ENCODE data around the gene TLCD1.
A peak's percentile ranks its signal among the peaks of the same experiment; 100 is the strongest.

Gene TLCD1

DNA sequence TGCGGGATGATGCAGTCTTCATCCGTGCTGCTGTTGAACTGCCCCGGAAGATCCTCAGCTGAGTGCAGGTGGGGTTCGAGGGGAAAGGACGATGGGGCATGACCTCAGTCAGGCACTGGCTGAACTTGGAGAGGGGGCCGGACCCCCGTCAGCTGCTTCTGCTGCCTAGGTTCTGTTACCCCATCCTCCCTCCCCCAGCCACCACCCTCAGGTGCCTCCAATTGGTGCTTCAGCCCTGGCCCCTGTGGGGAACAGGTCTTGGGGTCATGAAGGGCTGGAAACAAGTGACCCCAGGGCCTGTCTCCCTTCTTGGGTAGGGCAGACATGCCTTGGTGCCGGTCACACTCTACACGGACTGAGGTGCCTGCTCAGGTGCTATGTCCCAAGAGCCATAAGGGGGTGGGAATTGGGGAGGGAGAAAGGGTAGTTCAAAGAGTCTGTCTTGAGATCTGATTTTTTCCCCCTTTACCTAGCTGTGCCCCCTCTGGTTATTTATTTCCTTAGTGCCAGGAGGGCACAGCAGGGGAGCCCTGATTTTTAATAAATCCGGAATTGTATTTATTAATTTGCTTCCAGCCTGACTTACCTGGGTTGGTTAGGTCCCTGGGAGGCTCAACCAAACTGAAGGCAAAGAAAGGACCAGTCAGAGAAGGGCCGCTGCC, 23.6 kb upstream of the TLCD1 start:
- Histone ChIP-seq H3K36me3 (ENCODE audit: control insufficient read depth, insufficient read depth, low read length) (no peaks in the 10 kb centered on the region), H3K9ac (no peak overlapping the region), H3K4me3 (ENCODE audit: low read depth, low read length) (no peak overlapping the region), H3K27ac (peak overlapping the region; percentile 0), H2AFZ (no peak overlapping the region), H3K79me2 (peaks cover 3% of the 10 kb centered on the region), H3K9me3 (ENCODE audit: control insufficient read depth, low read length) (no peaks in the 10 kb centered on the region), H3K4me1 (peaks cover 23% of the 10 kb centered on the region), H3K4me2 (ENCODE audit: low read length) (no peak overlapping the region), H3K27me3 (ENCODE audit: control insufficient read depth, insufficient read depth, low read length) (no peaks in the 10 kb centered on the region)
- TF ChIP-seq, protein P1, sequence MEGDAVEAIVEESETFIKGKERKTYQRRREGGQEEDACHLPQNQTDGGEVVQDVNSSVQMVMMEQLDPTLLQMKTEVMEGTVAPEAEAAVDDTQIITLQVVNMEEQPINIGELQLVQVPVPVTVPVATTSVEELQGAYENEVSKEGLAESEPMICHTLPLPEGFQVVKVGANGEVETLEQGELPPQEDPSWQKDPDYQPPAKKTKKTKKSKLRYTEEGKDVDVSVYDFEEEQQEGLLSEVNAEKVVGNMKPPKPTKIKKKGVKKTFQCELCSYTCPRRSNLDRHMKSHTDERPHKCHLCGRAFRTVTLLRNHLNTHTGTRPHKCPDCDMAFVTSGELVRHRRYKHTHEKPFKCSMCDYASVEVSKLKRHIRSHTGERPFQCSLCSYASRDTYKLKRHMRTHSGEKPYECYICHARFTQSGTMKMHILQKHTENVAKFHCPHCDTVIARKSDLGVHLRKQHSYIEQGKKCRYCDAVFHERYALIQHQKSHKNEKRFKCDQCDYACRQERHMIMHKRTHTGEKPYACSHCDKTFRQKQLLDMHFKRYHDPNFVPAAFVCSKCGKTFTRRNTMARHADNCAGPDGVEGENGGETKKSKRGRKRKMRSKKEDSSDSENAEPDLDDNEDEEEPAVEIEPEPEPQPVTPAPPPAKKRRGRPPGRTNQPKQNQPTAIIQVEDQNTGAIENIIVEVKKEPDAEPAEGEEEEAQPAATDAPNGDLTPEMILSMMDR (IDR thresholded peaks at IDR 0.05), result no peak

DNA sequence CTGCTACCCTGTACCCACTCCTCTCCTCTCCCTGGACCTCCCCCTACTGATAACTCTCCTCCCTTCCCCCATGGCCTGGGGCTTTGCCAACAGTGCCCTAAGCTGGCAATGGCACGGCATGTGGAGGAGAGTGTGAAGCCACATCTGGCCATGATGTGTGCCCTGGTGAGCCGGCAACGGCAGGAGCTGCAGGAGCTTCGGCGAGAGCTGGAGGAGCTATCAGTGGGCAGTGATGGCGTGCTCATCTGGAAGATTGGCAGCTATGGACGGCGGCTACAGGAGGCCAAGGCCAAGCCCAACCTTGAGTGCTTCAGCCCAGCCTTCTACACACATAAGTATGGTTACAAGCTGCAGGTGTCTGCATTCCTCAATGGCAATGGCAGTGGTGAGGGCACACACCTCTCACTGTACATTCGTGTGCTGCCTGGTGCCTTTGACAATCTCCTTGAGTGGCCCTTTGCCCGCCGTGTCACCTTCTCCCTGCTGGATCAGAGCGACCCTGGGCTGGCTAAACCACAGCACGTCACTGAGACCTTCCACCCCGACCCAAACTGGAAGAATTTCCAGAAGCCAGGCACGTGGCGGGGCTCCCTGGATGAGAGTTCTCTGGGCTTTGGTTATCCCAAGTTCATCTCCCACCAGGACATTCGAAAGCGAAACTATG, 23.0 kb upstream of the TLCD1 start:
- TF ChIP-seq, protein P1 (IDR thresholded peaks at IDR 0.05), result no peak
- H3K4me1 ChIP-seq, result peaks cover 23% of the 10 kb centered on the region
- no peaks in the 10 kb centered on the region for H3K9me3 ChIP-seq (ENCODE audit: control insufficient read depth, low read length)
- H3K9ac ChIP-seq, result no peak overlapping the region
- peaks cover 3% of the 10 kb centered on the region for H3K79me2 ChIP-seq
- no peak overlapping the region for H2AFZ ChIP-seq
- no peaks in the 10 kb centered on the region for H3K27me3 ChIP-seq (ENCODE audit: control insufficient read depth, insufficient read depth, low read length)
- no peaks in the 10 kb centered on the region for H3K36me3 ChIP-seq (ENCODE audit: control insufficient read depth, insufficient read depth, low read length)
- H3K27ac ChIP-seq, result no peak overlapping the region
- no peak overlapping the region for H3K4me3 ChIP-seq (ENCODE audit: low read depth, low read length)
- H3K4me2 ChIP-seq (ENCODE audit: low read length), result no peak overlapping the region

DNA sequence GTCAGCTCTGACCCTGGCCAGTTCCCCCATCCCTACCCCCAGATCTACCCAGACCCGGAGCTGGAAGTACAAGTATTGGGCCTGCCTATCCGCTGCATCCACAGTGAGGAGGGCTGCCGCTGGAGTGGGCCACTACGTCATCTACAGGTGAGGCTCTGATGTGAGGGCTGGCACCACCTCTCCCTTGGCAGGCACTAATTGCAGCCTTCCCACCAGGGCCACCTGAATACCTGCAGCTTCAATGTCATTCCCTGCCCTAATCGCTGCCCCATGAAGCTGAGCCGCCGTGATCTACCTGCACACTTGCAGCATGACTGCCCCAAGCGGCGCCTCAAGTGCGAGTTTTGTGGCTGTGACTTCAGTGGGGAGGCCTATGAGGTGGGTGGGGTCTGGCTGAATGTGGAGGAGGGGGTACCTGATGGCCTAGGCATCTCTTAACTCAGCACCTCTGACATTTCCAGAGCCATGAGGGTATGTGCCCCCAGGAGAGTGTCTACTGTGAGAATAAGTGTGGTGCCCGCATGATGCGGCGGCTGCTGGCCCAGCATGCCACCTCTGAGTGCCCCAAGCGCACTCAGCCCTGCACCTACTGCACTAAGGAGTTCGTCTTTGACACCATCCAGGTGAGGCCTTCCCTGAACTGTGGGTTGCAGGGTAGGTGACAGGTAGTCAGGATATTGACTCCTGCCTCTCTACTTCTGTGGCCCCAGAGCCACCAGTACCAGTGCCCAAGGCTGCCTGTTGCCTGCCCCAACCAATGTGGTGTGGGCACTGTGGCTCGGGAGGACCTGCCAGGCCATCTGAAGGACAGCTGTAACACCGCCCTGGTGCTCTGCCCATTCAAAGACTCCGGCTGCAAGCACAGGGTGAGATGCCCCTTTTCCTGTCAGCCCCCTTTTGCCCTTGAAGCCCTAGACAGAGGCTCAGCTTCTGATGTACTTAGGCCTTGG, 22.0 kb upstream of the TLCD1 start:
- H3K27me3 ChIP-seq (ENCODE audit: control insufficient read depth, insufficient read depth, low read length), result no peaks in the 10 kb centered on the region
- no peaks in the 10 kb centered on the region for H3K36me3 ChIP-seq (ENCODE audit: control insufficient read depth, insufficient read depth, low read length)
- H3K4me3 ChIP-seq (ENCODE audit: low read depth, low read length), result no peak overlapping the region
- H2AFZ ChIP-seq, result no peak overlapping the region
- peaks cover 23% of the 10 kb centered on the region for H3K4me1 ChIP-seq
- no peak overlapping the region for H3K9ac ChIP-seq
- no peaks in the 10 kb centered on the region for H3K9me3 ChIP-seq (ENCODE audit: control insufficient read depth, low read length)
- H3K27ac ChIP-seq, result peak overlapping the region; percentile 70
- H3K79me2 ChIP-seq, result peaks cover 3% of the 10 kb centered on the region
- H3K4me2 ChIP-seq (ENCODE audit: low read length), result no peak overlapping the region
- TF ChIP-seq, protein P1 (IDR thresholded peaks at IDR 0.05), result no peak

DNA sequence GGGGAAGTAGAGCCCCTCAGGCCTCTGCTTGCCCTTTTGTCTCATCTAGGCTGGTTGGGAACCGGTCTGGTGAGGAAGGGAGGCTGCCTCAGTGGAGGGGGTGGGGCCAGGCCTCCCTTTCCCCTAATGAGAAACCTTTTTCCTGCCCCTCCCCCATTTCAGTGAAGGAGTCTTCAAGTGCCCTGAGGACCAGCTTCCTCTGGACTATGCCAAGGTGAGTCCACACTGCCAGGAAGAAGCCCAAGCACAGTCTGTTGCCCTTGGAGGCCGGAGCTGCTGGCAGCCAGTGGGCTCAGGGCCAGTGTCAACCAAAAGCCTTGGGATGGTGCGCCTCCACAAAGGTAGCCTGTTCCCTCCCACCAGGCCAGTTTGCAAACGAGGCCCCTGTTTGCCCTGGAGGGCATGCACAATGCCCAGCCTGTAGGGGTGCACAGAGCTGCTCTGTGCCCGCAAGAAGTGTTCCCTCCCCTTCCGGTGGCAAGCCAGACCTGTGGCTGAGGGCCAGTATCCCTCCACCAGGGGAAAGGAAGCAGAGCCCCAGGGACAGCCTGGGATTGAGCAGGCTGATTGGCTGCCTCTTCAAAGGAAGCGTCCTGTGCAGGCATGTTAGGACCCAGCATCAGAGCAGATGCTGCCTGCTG, 21.1 kb upstream of the TLCD1 start:
- no peak overlapping the region for H3K9ac ChIP-seq
- peak overlapping the region; percentile 70 for H3K27ac ChIP-seq

More for the DNA sequence above, 21.1 kb upstream of the TLCD1 start:
- Histone ChIP-seq H3K36me3 (ENCODE audit: control insufficient read depth, insufficient read depth, low read length) (no peaks in the 10 kb centered on the region), H3K79me2 (peaks cover 3% of the 10 kb centered on the region), H2AFZ (no peak overlapping the region), H3K4me1 (peaks cover 23% of the 10 kb centered on the region), H3K4me3 (ENCODE audit: low read depth, low read length) (no peak overlapping the region), H3K9me3 (ENCODE audit: control insufficient read depth, low read length) (no peaks in the 10 kb centered on the region), H3K4me2 (ENCODE audit: low read length) (no peak overlapping the region), H3K27me3 (ENCODE audit: control insufficient read depth, insufficient read depth, low read length) (no peaks in the 10 kb centered on the region)
- TF ChIP-seq, protein P1 (IDR thresholded peaks at IDR 0.05), result no peak

Measured in parathyroid adenoma (tissue), 2 donors.